OCI-LY3 (cell line): Measurements from ENCODE around the gene PALLD.

Experiments
- EZH2phosphoT487 ChIP-seq: fragments of 200-600 bp; shearing (Covaris generic); IDR thresholded peaks from 2 replicates; pipeline ENCODE4 v1.6.1; 2018; ENCODE audit warnings: antibody characterized with exemption, mixed run types, low read depth
- TF ChIP-seq, protein P1 (sequence below): fragments of 200-600, 300-600 bp; sonication (generic); IDR thresholded peaks from 2 replicates; pipeline ENCODE4 v1.5.1; 2014; ENCODE audit warnings: antibody characterized with exemption, low read length, low read depth

DNA sequence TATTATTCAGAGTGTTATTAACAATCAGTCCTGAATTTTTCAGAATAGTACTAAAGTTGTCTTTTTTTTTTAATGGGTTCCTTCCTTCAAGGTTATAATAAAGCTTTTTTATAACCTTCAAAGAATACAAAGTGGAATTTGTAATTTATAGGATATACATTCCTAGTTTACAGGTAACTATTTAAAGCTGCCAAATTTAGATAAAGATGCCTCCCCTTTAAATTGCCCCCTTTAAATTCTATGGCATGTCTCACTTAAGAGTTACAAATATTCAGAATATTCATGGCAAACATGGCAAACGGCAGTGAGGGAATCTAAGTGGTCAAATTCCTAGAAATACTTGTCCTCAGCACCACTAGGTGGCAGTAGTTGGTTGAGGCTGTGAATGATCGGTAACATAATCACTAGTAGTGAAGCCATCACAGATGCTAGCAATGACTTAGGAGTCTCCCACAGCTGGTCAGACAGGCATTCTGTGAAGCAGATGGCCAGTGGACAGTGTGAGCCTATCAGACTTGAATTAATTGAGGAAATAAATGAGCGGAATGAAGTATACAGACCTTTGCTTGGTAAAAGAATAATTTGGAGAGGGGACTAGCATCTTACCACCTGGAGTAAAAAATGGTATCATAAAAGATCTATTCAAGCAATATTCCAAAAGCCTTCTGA, 426.8 kb downstream of the PALLD start:
- TF ChIP-seq, protein P1, sequence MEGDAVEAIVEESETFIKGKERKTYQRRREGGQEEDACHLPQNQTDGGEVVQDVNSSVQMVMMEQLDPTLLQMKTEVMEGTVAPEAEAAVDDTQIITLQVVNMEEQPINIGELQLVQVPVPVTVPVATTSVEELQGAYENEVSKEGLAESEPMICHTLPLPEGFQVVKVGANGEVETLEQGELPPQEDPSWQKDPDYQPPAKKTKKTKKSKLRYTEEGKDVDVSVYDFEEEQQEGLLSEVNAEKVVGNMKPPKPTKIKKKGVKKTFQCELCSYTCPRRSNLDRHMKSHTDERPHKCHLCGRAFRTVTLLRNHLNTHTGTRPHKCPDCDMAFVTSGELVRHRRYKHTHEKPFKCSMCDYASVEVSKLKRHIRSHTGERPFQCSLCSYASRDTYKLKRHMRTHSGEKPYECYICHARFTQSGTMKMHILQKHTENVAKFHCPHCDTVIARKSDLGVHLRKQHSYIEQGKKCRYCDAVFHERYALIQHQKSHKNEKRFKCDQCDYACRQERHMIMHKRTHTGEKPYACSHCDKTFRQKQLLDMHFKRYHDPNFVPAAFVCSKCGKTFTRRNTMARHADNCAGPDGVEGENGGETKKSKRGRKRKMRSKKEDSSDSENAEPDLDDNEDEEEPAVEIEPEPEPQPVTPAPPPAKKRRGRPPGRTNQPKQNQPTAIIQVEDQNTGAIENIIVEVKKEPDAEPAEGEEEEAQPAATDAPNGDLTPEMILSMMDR: peak; percentile 88
- TF ChIP-seq EZH2phosphoT487: no peak
